Ovary (tissue), 3 donors: ENCODE data around the gene BAHCC1.

Source experiments
- POLR2A ChIP-seq: fragments of 450-650 bp; IDR thresholded peaks from one replicate; pipeline ENCODE4 v1.6.1; 2017; ENCODE audit warnings: antibody characterized with exemption, mild to moderate bottlenecking, moderate library complexity
- TF ChIP-seq, protein P1 (sequence below), 3 donors: fragments of 450-650 bp in 2 of 3; fragments of 200-600 bp in 1 of 3; IDR thresholded peaks; one replicate each; pipeline versions ENCODE4 v1.5.1 to v1.8.0; 2016 to 2022; ENCODE audit warnings: antibody characterized with exemption in 3 of 3, mild to moderate bottlenecking in 1 of 3
- donor health status: DM: no; HTN: no; CAD: no.

DNA sequence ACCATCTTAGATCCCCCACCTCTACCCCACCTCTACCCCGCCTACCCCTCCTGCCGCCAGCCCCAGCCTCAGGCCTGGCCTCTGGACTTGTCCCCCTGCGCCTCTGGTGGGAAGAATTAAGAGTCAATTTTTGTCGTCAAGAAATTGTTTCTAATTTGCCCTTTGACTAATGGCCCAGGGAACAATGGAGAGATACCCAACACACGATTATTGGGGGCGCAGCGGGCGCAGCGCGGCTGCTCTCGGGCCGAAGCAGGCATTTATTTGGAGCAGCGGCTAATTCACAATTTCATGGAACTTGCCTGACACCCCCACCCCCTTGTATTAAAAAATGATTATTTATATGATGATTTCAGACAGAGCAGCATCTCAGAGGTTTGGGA lies 4.4 kb upstream of the BAHCC1 start:
- TF ChIP-seq, protein P1, sequence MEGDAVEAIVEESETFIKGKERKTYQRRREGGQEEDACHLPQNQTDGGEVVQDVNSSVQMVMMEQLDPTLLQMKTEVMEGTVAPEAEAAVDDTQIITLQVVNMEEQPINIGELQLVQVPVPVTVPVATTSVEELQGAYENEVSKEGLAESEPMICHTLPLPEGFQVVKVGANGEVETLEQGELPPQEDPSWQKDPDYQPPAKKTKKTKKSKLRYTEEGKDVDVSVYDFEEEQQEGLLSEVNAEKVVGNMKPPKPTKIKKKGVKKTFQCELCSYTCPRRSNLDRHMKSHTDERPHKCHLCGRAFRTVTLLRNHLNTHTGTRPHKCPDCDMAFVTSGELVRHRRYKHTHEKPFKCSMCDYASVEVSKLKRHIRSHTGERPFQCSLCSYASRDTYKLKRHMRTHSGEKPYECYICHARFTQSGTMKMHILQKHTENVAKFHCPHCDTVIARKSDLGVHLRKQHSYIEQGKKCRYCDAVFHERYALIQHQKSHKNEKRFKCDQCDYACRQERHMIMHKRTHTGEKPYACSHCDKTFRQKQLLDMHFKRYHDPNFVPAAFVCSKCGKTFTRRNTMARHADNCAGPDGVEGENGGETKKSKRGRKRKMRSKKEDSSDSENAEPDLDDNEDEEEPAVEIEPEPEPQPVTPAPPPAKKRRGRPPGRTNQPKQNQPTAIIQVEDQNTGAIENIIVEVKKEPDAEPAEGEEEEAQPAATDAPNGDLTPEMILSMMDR (IDR thresholded peaks at IDR 0.05): no peak
- TF ChIP-seq POLR2A: no peak
